Neural cell (in vitro differentiated cells): ENCODE results near the gene NHERF1.

Source experiments
- EP300 ChIP-seq: fragments of 450-650 bp; conservative IDR thresholded peaks from 2 replicates; pipeline ENCODE4 v1.6.1; 2014; ENCODE audit warnings: antibody characterized with exemption, mild to moderate bottlenecking, moderate library complexity; ENCODE audit not compliant: poor library complexity, severe bottlenecking
- POLR2AphosphoS5 ChIP-seq: IDR thresholded peaks from 2 replicates; pipeline ENCODE4 v1.6.1; 2012
- RAD21 ChIP-seq: fragments of 450-650 bp; conservative IDR thresholded peaks from 2 replicates; pipeline ENCODE4 v1.6.1; 2014; ENCODE audit warnings: antibody characterized with exemption, mild to moderate bottlenecking, moderate library complexity
- SMC3 ChIP-seq: fragments of 450-650 bp; conservative IDR thresholded peaks from 2 replicates; pipeline ENCODE4 v1.6.1; 2014; ENCODE audit warnings: antibody characterized with exemption, mild to moderate bottlenecking, moderate library complexity; ENCODE audit not compliant: poor library complexity
- TAF1 ChIP-seq: IDR thresholded peaks from 2 replicates; pipeline ENCODE4 v1.6.1; 2012; ENCODE audit warnings: low read depth
- TF ChIP-seq, protein P1 (sequence below): fragments of 450-650 bp; IDR thresholded peaks from 2 replicates; pipeline ENCODE4 v1.5.1; 2014; ENCODE audit warnings: antibody characterized with exemption, mild to moderate bottlenecking, moderate library complexity; ENCODE audit not compliant: poor library complexity, severe bottlenecking
- TF ChIP-seq, protein P2 (sequence below): IDR thresholded peaks from 2 replicates; pipeline ENCODE4 v1.6.1; 2012; ENCODE audit warnings: borderline replicate concordance

DNA sequence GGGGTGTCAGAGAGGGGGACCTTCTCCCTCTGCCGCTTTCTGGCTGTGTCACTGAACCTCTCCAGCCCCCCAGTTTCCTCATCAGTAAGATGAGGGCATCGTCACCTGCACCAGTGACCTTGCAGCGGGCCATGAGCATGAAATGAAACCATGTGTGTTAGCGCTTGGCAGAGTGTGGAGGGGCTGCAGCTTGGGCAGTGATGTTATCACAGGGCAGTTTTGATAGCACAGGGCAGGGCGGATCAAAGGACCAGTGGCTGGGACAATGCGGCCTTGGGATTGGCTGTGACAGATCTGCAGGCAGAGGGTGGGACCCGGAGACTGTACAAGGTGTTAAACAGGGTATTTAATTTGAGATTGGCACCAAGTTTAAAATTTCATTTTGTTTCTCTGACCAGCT lies 66.6 kb downstream of the NHERF1 start:
- TF ChIP-seq, protein P1, sequence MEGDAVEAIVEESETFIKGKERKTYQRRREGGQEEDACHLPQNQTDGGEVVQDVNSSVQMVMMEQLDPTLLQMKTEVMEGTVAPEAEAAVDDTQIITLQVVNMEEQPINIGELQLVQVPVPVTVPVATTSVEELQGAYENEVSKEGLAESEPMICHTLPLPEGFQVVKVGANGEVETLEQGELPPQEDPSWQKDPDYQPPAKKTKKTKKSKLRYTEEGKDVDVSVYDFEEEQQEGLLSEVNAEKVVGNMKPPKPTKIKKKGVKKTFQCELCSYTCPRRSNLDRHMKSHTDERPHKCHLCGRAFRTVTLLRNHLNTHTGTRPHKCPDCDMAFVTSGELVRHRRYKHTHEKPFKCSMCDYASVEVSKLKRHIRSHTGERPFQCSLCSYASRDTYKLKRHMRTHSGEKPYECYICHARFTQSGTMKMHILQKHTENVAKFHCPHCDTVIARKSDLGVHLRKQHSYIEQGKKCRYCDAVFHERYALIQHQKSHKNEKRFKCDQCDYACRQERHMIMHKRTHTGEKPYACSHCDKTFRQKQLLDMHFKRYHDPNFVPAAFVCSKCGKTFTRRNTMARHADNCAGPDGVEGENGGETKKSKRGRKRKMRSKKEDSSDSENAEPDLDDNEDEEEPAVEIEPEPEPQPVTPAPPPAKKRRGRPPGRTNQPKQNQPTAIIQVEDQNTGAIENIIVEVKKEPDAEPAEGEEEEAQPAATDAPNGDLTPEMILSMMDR, result no peak
- TF ChIP-seq TAF1, result no peak
- TF ChIP-seq RAD21, result no peak
- TF ChIP-seq, protein P2, sequence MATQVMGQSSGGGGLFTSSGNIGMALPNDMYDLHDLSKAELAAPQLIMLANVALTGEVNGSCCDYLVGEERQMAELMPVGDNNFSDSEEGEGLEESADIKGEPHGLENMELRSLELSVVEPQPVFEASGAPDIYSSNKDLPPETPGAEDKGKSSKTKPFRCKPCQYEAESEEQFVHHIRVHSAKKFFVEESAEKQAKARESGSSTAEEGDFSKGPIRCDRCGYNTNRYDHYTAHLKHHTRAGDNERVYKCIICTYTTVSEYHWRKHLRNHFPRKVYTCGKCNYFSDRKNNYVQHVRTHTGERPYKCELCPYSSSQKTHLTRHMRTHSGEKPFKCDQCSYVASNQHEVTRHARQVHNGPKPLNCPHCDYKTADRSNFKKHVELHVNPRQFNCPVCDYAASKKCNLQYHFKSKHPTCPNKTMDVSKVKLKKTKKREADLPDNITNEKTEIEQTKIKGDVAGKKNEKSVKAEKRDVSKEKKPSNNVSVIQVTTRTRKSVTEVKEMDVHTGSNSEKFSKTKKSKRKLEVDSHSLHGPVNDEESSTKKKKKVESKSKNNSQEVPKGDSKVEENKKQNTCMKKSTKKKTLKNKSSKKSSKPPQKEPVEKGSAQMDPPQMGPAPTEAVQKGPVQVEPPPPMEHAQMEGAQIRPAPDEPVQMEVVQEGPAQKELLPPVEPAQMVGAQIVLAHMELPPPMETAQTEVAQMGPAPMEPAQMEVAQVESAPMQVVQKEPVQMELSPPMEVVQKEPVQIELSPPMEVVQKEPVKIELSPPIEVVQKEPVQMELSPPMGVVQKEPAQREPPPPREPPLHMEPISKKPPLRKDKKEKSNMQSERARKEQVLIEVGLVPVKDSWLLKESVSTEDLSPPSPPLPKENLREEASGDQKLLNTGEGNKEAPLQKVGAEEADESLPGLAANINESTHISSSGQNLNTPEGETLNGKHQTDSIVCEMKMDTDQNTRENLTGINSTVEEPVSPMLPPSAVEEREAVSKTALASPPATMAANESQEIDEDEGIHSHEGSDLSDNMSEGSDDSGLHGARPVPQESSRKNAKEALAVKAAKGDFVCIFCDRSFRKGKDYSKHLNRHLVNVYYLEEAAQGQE, result no peak
- TF ChIP-seq SMC3, result no peak
- no peak for TF ChIP-seq POLR2AphosphoS5
- TF ChIP-seq EP300, result no peak
